Measurements from ENCODE around the gene IDH3G. TPM values are rescaled to one million over a fixed set of nuclear protein-coding genes. Genes with fewer than 3 reads are reported as not detected.

The IDH3G gene
- total RNA-seq, 6 donors from 2014 or later = 43.5 to 98.5 (median 57.4) TPM

GRCh38 chrX:153765138-153766079 lies 28.8 kb downstream of the IDH3G start:
- H3K27ac ChIP-seq = peak overlapping the region; percentile 48 to 74 (median 59)
- no peaks in the 10 kb centered on the region for H3K36me3 ChIP-seq
- TF ChIP-seq EP300 (IDR thresholded peaks at IDR 0.05) (no peak), POLR2AphosphoS5 (IDR thresholded peaks at IDR 0.05) (peak in 1 of 2 donors; percentile 41)
- H3K27me3 ChIP-seq = no peaks in the 10 kb centered on the region
- peak overlapping the region in 1 of 4 donors; percentile 38 for H3K4me3 ChIP-seq
- H3K9me3 ChIP-seq = no peaks in the 10 kb centered on the region
- WGBS, 2 donors = 20 to 65% methylated on average over 1 to 27 of the region's 27 CpGs
- H3K4me1 ChIP-seq = peaks cover 0 to 13% (median 6%) of the 10 kb centered on the region in 4 donors
- ATAC-seq (ENCODE audit: low FRiP score in 2 of 2) (peak; percentile 6 to 10), DNase-seq (peak in 1 of 2 donors; percentile 46)

GRCh38 chrX:153764786-153765137 lies 29.4 kb downstream of the IDH3G start:
- ATAC-seq (ENCODE audit: low FRiP score in 2 of 2) (no peak), DNase-seq (peak in 1 of 2 donors; percentile 24)
- Histone ChIP-seq H3K27me3 (no peaks in the 10 kb centered on the region), H3K9me3 (no peaks in the 10 kb centered on the region), H3K27ac (peak overlapping the region; percentile 35 to 72 (median 59)), H3K4me3 (peak overlapping the region in 1 of 4 donors; percentile 38), H3K36me3 (no peaks in the 10 kb centered on the region), H3K4me1 (peaks cover 0 to 13% (median 6%) of the 10 kb centered on the region in 4 donors)
- TF ChIP-seq EP300 (IDR thresholded peaks at IDR 0.05) (no peak), POLR2A (IDR thresholded peaks at IDR 0.05) (no peak), POLR2AphosphoS5 (IDR thresholded peaks at IDR 0.05) (no peak), CTCF (IDR thresholded peaks at IDR 0.05) (no peak)
- WGBS, 2 donors = 89% methylated on average over 4 of the region's 7 CpGs; no CpG with 5 or more reads in 1 of the 2 donors

- H3K27me3 ChIP-seq = no peaks in the 10 kb centered on the region
- WGBS, 2 donors = 27% methylated on average over 22 of the region's 26 CpGs; no CpG with 5 or more reads in 1 of the 2 donors
- TF ChIP-seq EP300 (IDR thresholded peaks at IDR 0.05) (no peak), CTCF (IDR thresholded peaks at IDR 0.05) (peak; percentile 78 to 93 (median 86)), POLR2A (IDR thresholded peaks at IDR 0.05) (no peak), POLR2AphosphoS5 (IDR thresholded peaks at IDR 0.05) (no peak)
- peak within 1 kb of the TSS in 2 of 4 donors; percentile 7 to 38 for H3K4me3 ChIP-seq
- no peaks in the 10 kb centered on the region for H3K36me3 ChIP-seq
- peak; percentile 82 to 90 for ATAC-seq (ENCODE audit: low FRiP score in 2 of 2)
- no peaks in the 10 kb centered on the region for H3K9me3 ChIP-seq
- DNase-seq = peak; percentile 83 to 90
- H3K27ac ChIP-seq = peak within 1 kb of the TSS; percentile 35 to 72 (median 59)
- H3K4me1 ChIP-seq = peaks cover 0 to 13% (median 6%) of the 10 kb centered on the region in 4 donors
Observed at GRCh38 chrX:153763989-153764755, 30.0 kb downstream of the IDH3G start, which contains the start of gene PLXNB3. PLXNB3 (plus strand) TSS chrX:153764249; CDS start chrX:153765536, 1,287 bp downstream.

- ATAC-seq (ENCODE audit: low FRiP score in 2 of 2) (no peak), DNase-seq (no peak)
- TF ChIP-seq POLR2AphosphoS5 (IDR thresholded peaks at IDR 0.05) (no peak), CTCF (IDR thresholded peaks at IDR 0.05) (no peak), EP300 (IDR thresholded peaks at IDR 0.05) (no peak), POLR2A (IDR thresholded peaks at IDR 0.05) (no peak)
- Histone ChIP-seq H3K27ac (no peak overlapping the region), H3K9me3 (no peaks in the 10 kb centered on the region), H3K27me3 (no peaks in the 10 kb centered on the region), H3K36me3 (no peaks in the 10 kb centered on the region), H3K4me3 (no peak overlapping the region), H3K4me1 (peaks cover 0 to 13% (median 4%) of the 10 kb centered on the region in 4 donors)
- 81 to 90% methylated on average over 6 to 18 of the region's 18 CpGs for WGBS, 2 donors
Observed at GRCh38 chrX:153763298-153763932, 30.8 kb downstream of the IDH3G start.

All from upper lobe of left lung (tissue), 6 donors.